Right hindlimb (tissue), 1 donor: Measurements from ENCODE around the gene SLC10A7.
A peak's percentile ranks its signal among the peaks of the same experiment; 100 is the strongest.

Experiments
- DNase-seq: peaks from one replicate; pipeline ENCODE4 v3.0.0-alpha.2; 2018

The SLC10A7 gene, protein sequence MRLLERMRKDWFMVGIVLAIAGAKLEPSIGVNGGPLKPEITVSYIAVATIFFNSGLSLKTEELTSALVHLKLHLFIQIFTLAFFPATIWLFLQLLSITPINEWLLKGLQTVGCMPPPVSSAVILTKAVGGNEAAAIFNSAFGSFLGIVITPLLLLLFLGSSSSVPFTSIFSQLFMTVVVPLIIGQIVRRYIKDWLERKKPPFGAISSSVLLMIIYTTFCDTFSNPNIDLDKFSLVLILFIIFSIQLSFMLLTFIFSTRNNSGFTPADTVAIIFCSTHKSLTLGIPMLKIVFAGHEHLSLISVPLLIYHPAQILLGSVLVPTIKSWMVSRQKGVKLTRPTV

GRCh38 chr4:146521541-146522097 lies at the start of gene SLC10A7:
SLC10A7 (minus strand) TSS chr4:146521940; CDS start chr4:146521717, 223 bp downstream.
- peak; percentile 89 for DNase-seq

DNA sequence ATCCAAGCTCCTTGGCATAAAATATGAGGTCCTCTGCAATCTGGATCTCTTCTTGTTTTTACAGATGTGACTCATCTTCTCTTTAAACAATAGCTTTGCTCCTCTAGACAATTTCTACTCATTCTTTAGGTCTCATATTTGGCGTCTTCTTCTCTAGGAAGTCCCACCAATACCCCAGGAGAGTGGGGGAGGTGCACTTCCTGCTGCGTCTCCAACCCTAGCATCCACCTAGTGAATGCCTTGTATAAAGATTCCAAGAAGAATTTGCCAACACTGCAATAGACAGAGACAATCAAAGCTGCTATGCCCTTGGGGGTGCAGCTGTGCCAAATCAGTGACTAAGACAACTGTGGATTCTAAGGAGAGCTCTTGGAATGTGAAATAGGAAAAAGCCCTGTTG lies 45.7 kb upstream of the SLC10A7 start:
- DNase-seq, result no peak

- no peak for DNase-seq
Observed at GRCh38 chr4:146564492-146564891, 42.8 kb upstream of the SLC10A7 start.

DNA sequence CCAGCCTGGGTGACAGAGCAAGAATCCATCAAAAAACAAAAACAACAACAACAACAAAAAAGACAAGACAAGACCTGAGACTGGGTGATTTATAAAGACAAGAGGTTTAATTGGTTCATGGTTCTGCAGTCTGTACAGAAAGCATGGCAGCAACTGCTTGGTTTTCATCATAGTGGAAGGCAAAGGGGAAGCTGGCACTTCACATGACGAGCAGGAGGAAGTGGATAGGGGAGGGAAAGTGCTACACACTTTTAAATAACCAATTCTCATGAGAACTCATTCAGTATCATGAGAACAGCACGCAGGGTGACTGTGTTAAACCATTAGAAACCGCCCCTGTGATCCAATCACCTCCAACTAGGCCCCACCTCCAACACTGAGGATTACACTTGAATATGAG lies 28.4 kb upstream of the SLC10A7 start:
- no peak for DNase-seq

DNA sequence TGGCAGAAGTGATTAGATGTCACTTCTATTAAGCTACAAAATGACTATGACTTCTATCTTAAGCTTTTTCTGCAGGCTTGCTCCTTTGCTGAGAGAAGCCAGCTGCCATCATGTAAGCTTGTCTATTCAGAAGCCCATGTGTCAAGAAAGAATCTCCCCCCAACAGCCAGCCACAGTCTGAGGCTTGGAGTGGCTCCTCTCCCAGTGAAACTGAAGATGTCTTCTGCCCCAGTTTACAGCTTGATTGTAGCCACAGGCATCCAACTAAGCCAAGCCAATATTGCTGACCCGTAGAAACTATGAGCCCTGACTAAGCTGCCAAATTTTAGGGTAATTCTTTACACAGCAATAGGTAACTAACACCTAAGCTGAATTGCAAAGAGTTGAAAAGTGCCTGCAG lies 26.7 kb upstream of the SLC10A7 start:
- DNase-seq, result no peak

DNA sequence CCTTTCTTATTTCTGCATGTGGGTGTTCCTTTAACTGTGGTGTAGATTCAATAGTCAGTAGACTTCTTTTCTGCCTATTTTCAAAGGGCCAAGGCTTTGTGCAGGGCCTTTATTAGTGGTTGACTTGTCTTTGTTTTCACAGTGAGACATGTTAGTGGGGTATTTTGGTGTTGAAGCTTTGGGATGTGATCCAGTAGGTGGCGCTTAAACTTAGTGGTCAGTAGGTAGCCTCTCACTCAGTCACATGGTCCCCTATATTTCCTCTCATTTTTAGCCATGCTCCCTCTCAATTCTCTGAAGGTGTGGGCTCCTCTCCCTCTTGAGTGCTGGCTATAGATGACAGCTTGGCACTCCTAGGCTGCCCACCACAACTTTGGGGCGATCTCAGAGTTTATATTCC lies 23.4 kb upstream of the SLC10A7 start:
- DNase-seq, result no peak

- DNase-seq, result no peak
Observed at GRCh38 chr4:146534178-146534577, 12.4 kb upstream of the SLC10A7 start.

- DNase-seq, result no peak
Observed at GRCh38 chr4:146525754-146526153, 4.0 kb upstream of the SLC10A7 start.

DNA sequence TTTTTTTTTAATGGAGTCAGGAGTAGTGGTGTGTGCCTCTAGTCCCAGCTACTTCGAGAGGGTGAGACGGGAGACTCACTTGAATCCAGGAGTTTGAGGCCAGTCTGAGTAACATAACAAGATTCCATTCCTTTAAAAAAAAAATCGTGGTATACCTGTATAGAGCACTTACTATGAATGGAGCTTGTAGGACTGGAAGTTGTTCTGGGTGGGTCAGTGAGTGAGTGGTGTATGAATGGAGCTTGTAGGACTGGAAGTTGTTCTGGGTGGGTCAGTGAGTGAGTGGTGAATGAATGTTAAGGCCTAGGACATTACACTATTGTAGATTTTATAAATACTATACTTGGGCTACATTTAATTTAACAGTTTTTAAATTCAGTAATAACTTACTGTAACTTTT lies 2.9 kb upstream of the SLC10A7 start:
- DNase-seq, result no peak

DNA sequence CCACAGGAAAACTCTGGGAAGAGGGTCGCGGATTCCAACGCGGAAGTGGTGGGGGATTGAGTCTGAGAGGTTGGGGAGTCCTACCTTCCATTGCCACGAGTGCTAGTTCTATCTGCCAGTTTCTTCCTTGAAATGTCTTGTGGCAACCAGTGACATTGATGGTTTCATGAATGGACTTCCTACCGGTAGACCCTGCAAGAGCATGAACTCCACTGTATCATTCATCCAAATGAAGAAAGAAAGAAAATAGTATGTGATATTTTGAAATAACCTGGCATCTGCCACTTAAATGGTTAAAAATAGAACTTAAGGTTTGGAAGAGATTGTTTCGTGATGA lies 1.1 kb upstream of the SLC10A7 start:
- peak; percentile 54 for DNase-seq

DNA sequence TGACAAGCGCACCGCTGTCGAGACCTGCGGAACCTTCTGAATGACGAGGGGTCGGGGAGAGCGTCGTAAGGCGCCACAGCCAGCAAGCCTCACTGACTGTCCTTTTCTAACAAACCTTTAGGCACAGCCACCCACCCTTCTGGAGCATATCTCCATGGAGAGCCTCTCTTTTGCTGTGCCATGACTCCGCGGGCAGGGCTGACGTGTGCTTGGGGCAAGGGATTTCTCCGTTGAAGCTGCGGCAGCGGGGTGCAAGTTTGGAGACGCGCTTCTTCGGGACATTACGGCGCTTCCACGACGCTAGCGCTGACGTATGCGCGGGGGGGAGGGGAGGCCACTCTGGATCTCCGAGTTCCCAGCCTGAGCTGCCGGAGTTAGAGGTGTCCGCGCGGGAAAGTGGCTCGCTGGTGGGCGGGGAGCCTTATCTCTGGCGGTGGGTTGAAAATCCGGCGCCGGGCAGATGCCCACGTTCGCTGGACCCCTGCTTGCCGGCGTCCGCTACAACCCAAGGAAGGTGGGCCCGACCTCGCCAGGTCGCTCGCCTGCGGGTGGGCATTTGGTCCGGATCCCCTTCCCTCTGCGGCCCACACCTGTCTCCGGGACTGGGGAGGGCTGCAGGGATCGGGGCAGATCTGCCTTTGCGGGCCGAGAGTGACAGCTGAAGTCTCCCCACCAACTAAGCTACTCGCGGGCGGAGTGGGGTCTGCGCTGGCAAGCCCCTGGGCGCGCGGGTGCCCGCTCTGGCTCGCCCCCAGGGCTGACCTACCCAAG lies 543 bp upstream of the SLC10A7 start:
- peak; percentile 92 for DNase-seq

- DNase-seq, result peak; percentile 53
Observed at GRCh38 chr4:146520896-146521540, 722 bp downstream of the SLC10A7 start.

DNA sequence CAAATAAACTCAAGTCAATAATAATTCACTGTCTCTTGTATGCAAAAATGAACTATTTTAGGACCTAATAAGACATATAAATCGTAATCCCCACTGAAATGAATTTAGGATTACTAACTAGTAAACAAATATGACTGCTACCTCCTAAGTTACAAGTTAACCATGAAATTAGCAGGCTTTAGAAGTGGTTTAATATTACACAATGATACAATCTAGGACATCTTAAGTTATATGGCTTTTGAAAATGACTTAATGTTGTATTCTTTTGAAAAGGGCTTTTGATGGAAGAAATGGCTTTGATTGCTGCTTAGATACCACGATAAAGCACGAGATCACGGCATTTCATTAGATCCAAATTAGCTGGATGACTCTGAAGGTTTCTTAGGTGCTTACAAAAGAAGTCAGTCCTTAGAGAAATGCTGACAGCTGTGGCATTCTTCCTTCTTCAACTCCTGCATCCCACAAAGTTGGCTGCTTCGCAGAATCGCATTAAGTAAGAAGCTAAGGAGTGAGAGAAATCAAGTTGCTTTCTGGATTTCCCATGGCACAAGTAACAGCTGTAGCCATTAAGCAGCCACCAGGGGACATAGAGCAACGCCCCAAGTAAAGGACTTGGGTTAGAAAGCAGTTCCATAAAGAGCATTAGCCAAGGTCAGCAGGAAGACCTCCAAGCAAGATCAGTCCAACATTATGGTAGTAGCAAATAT lies 6.9 kb downstream of the SLC10A7 start:
- DNase-seq, result no peak

- no peak for DNase-seq
Observed at GRCh38 chr4:146513548-146513947, 8.2 kb downstream of the SLC10A7 start.

- DNase-seq, result no peak
Observed at GRCh38 chr4:146511381-146511780, 10.4 kb downstream of the SLC10A7 start.

DNA sequence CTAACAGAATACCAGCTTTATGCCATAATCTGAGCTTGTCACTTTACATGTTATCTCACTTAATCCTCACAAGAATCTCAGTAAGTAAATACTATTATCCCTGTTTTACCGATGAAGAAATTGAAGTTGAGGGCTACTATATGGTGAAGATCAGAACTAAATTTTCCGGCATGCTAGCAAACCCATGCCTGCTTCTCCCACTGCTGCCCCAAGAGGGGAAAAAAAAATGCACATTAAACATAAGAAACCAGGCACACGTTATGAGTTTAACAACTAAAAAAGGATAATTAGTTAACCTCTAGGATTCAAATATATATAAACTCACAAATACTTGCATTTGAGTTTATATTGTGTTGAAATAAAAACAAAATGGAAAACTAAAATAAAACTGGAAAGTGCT lies 10.8 kb downstream of the SLC10A7 start:
- no peak for DNase-seq

GRCh38 chr4:146508229-146508939 lies 13.4 kb downstream of the SLC10A7 start:
- DNase-seq, result no peak

DNA sequence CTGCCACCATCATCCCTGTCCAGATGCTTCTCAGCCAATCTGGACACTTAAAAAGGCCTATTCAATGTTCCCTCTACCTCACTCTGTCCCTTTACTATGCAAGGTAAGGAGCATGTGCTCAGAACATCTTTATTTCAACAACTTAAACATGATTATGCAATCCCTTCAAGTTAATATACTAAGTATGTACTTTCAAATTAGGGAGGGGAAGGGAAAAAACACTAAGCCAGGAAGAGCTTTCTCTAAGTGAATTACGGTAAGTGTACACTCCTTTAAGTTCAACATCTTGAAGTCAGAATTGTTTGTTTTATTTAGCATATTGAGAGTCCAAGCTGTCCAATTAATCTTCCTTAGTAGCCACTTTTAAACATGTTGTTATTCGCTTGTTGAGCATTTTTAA lies 14.1 kb downstream of the SLC10A7 start:
- no peak for DNase-seq

DNA sequence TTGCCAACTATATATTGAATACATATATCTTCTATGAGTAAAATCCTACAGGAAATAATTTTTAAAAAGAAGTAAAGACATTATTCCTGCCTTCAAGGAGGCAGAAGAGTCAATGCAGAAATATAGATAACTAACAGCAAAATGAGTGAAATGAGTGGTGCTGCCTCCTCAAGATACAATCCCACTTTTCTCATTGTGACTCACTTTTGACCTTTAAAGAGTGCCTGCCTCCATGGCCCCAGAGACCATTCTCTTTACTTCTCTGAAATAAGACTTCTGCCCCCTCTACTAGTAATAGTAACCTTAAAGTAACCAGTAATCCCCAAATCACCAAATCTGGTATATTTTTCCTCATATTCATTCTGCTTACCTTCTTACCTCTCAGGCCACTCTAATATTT lies 15.5 kb downstream of the SLC10A7 start:
- no peak for DNase-seq

- no peak for DNase-seq
Observed at GRCh38 chr4:146500216-146500615, 21.5 kb downstream of the SLC10A7 start.

- DNase-seq, result no peak
Observed at GRCh38 chr4:146498291-146498690, 23.4 kb downstream of the SLC10A7 start.

- DNase-seq, result no peak
Observed at GRCh38 chr4:146495269-146495668, 26.5 kb downstream of the SLC10A7 start.
